HG03139 (cell line): ENCODE results near the gene LRPAP1.
"Not testable (repeated sequence)": the region's sequence is repeated elsewhere in the genome, so short reads cannot be mapped to it uniquely, and the experiment has no call there.

Experiments used
- ATAC-seq: cut with Tn5 transposase; IDR thresholded peaks from one replicate; pipeline ENCODE4 v1.9.1; 2021; ENCODE audit not compliant: unreplicated experiment

LRPAP1 gene

GRCh38 chr4:3531879-3532750 is at the start of gene LRPAP1:
LRPAP1 (minus strand) TSS chr4:3532422; CDS start chr4:3532412, 10 bp downstream.
- ATAC-seq, result peak; percentile 78

GRCh38 chr4:3581334-3582090 is 49.3 kb upstream of the LRPAP1 start:
- not testable (repeated sequence) for ATAC-seq

- ATAC-seq, result not testable (repeated sequence)
Observed at GRCh38 chr4:3580859-3581258, 48.6 kb upstream of the LRPAP1 start.

GRCh38 chr4:3578527-3579144 is 46.4 kb upstream of the LRPAP1 start:
- ATAC-seq, result not testable (repeated sequence)

GRCh38 chr4:3578052-3578451 is 45.8 kb upstream of the LRPAP1 start:
- not testable (repeated sequence) for ATAC-seq

GRCh38 chr4:3577208-3577892 is 45.1 kb upstream of the LRPAP1 start:
- not testable (repeated sequence) for ATAC-seq

- not testable (repeated sequence) for ATAC-seq
Observed at GRCh38 chr4:3576533-3577207, 44.4 kb upstream of the LRPAP1 start.

- ATAC-seq, result not testable (repeated sequence)
Observed at GRCh38 chr4:3575426-3576369, 43.5 kb upstream of the LRPAP1 start.

GRCh38 chr4:3574865-3575264 is 42.6 kb upstream of the LRPAP1 start:
- not testable (repeated sequence) for ATAC-seq

- not testable (repeated sequence) for ATAC-seq
Observed at GRCh38 chr4:3574346-3574745, 42.1 kb upstream of the LRPAP1 start.

- no peak for ATAC-seq
Observed at GRCh38 chr4:3573131-3573530, 40.9 kb upstream of the LRPAP1 start.

GRCh38 chr4:3572363-3572762 is 40.1 kb upstream of the LRPAP1 start:
- ATAC-seq, result no peak

- ATAC-seq, result no peak
Observed at GRCh38 chr4:3571921-3572320, 39.7 kb upstream of the LRPAP1 start.

GRCh38 chr4:3570923-3571322 is 38.7 kb upstream of the LRPAP1 start:
- not testable (repeated sequence) for ATAC-seq

- not testable (repeated sequence) for ATAC-seq
Observed at GRCh38 chr4:3569611-3570010, 37.4 kb upstream of the LRPAP1 start.

GRCh38 chr4:3566701-3567100 is 34.5 kb upstream of the LRPAP1 start:
- not testable (repeated sequence) for ATAC-seq

- ATAC-seq, result not testable (repeated sequence)
Observed at GRCh38 chr4:3566301-3566700, 34.1 kb upstream of the LRPAP1 start.

- ATAC-seq, result not testable (repeated sequence)
Observed at GRCh38 chr4:3564948-3565347, 32.7 kb upstream of the LRPAP1 start.

- ATAC-seq, result no peak
Observed at GRCh38 chr4:3563403-3563802, 31.2 kb upstream of the LRPAP1 start.
